SH-SY5Y (cell line): ENCODE results near the gene DPPA5.

Source experiments
- GATA2 ChIP-seq: IDR thresholded peaks from 2 replicates; pipeline ENCODE4 v1.6.1; 2011; ENCODE audit warnings: mild to moderate bottlenecking, low read depth, low read length
- GATA3 ChIP-seq: IDR thresholded peaks from 2 replicates; pipeline ENCODE4 v1.6.1; 2011; ENCODE audit warnings: low read depth, mild to moderate bottlenecking, low read length, moderate library complexity

- TF ChIP-seq GATA2 (no peak), GATA3 (no peak)
These were observed 9.4 kb upstream of the DPPA5 start for GRCh38 chr6:73363537-73363875.
